ENCODE data around the gene MYL12A.

DNA sequence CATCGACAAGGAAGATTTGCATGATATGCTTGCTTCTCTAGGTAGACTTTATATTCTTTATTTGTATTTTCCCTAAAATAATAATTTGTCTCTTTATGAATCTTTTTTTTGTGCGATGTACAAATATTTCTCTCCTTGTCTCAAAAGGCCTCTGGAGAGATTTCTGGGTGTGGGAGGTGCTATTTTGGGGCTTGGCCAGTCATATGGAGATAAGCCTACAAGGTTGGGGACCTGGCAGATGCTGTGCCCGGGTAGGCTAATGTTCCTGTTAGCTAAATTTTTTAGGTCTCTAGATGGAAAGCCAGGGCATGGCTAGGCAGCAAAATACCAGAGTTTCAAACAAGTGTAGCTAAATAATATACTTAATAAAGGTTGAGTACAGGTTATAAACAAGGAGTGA is 25.4 kb downstream of the MYL12A start:
- no peak for TF ChIP-seq FOXA1 (IDR thresholded peaks at IDR 0.05)
- TF ChIP-seq FOXM1 (IDR thresholded peaks at IDR 0.05; ENCODE audit: borderline replicate concordance) = no peak
- TF ChIP-seq BHLHE40 (IDR thresholded peaks at IDR 0.05; ENCODE audit: borderline replicate concordance) = no peak
- TF ChIP-seq SUZ12 (IDR thresholded peaks at IDR 0.05) = no peak
- no peak for TF ChIP-seq ZNF384 (IDR thresholded peaks at IDR 0.05)
- TF ChIP-seq TARDBP (IDR thresholded peaks at IDR 0.05) = no peak
- no peak for TF ChIP-seq NFRKB (IDR thresholded peaks at IDR 0.05)
- no peak for TF ChIP-seq ELF4 (IDR thresholded peaks at IDR 0.05)
- no peak for TF ChIP-seq FOXK2 (IDR thresholded peaks at IDR 0.05)
- TF ChIP-seq HDGF (IDR thresholded peaks at IDR 0.05; ENCODE audit: borderline replicate concordance) = no peak

Data from HEK293T (cell line).